ENCODE results near the gene AMER1. TPM values are rescaled to one million over a fixed set of nuclear protein-coding genes. Genes with fewer than 3 reads are reported as not detected.

Gene AMER1
- total RNA-seq, 1 experiment from 2014 or later = 6.7 TPM

- Mint-ChIP-seq H3K27ac (ENCODE audit: unreplicated experiment) (peak overlapping the region; percentile 76), H3K36me3 (ENCODE audit: insufficient read depth, unreplicated experiment) (peaks cover 21% of the 10 kb centered on the region), H3K4me1 (ENCODE audit: low read depth, unreplicated experiment) (peaks cover 14% of the 10 kb centered on the region), H3K9me3 (ENCODE audit: low read depth, unreplicated experiment) (no peaks in the 10 kb centered on the region), H3K4me3 (ENCODE audit: low read depth, unreplicated experiment) (peak overlapping the region; percentile 80), H3K27me3 (ENCODE audit: unreplicated experiment) (no peaks in the 10 kb centered on the region)
- no TSS peak for BruUV-seq (replicated peaks)
- no peak for DNase-seq
- CTCF ChIA-PET = no interaction called here
- intact Hi-C loops (cut with micrococcal nuclease; ENCODE audit: unreplicated experiment) = no loop called here
- TF ChIP-seq, protein P1, sequence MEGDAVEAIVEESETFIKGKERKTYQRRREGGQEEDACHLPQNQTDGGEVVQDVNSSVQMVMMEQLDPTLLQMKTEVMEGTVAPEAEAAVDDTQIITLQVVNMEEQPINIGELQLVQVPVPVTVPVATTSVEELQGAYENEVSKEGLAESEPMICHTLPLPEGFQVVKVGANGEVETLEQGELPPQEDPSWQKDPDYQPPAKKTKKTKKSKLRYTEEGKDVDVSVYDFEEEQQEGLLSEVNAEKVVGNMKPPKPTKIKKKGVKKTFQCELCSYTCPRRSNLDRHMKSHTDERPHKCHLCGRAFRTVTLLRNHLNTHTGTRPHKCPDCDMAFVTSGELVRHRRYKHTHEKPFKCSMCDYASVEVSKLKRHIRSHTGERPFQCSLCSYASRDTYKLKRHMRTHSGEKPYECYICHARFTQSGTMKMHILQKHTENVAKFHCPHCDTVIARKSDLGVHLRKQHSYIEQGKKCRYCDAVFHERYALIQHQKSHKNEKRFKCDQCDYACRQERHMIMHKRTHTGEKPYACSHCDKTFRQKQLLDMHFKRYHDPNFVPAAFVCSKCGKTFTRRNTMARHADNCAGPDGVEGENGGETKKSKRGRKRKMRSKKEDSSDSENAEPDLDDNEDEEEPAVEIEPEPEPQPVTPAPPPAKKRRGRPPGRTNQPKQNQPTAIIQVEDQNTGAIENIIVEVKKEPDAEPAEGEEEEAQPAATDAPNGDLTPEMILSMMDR (IDR thresholded peaks at IDR 0.05; ENCODE audit: unreplicated experiment) = no peak
These were observed 1.2 kb upstream of the AMER1 start for GRCh38 chrX:64206556-64207162.

DNA sequence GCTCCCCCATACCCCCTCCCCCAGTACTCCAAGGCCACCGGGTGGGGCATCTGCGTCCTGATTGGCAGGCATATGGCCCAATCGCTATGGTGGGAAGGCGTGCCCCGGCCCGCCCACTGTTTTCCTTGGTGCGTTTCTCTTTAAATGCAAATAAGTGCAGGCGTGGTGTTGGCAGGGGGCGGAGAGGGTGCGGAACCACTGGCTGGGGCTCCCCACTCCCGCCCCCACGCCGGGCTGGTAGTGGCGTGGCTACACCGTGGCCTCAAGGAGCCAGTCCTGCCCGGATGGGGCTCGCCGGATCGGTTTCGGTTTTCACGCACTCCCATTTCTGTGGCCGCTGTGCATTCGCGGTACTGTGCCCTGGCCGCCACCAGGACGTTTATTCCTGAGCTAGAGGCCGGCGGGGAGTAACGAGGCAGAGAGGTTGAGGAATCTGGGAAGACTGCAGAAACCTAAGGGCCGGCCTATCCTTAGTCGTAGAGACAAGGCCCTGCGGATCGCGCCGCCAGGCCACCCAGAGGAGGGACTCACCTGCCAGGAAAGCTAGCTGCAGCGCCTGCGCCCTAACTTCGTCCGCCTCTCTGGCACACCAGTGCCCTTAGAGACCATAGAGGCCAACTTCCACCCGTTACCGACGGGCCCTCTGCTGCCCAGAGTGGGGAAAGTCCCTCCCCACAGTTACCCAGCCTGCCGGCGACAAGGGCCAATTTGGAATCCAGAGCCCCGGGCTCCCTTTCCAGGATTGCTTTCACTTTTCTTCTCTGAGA is 410 bp upstream of the AMER1 start:
- intact Hi-C loops (cut with micrococcal nuclease; ENCODE audit: unreplicated experiment) = no loop called here
- CTCF ChIA-PET = no interaction called here
- Mint-ChIP-seq H3K27ac (ENCODE audit: unreplicated experiment) (peak overlapping the region; percentile 76), H3K9me3 (ENCODE audit: low read depth, unreplicated experiment) (no peaks in the 10 kb centered on the region), H3K36me3 (ENCODE audit: insufficient read depth, unreplicated experiment) (peaks cover 21% of the 10 kb centered on the region), H3K27me3 (ENCODE audit: unreplicated experiment) (no peaks in the 10 kb centered on the region), H3K4me3 (ENCODE audit: low read depth, unreplicated experiment) (peak overlapping the region; percentile 80), H3K4me1 (ENCODE audit: low read depth, unreplicated experiment) (peaks cover 14% of the 10 kb centered on the region)
- TF ChIP-seq, protein P1 (IDR thresholded peaks at IDR 0.05; ENCODE audit: unreplicated experiment) = no peak
- peak; percentile 92 for DNase-seq
- TSS peak; percentile 85 for BruUV-seq (replicated peaks)

GRCh38 chrX:64204701-64205440 is 637 bp downstream of the AMER1 start:
- H3K36me3 Mint-ChIP-seq (ENCODE audit: insufficient read depth, unreplicated experiment) = peaks cover 21% of the 10 kb centered on the region
- H3K27me3 Mint-ChIP-seq (ENCODE audit: unreplicated experiment) = no peaks in the 10 kb centered on the region
- no TSS peak for BruUV-seq (replicated peaks)
- peaks cover 14% of the 10 kb centered on the region for H3K4me1 Mint-ChIP-seq (ENCODE audit: low read depth, unreplicated experiment)
- DNase-seq = peak; percentile 22
- TF ChIP-seq, protein P1 (IDR thresholded peaks at IDR 0.05; ENCODE audit: unreplicated experiment) = no peak
- no peaks in the 10 kb centered on the region for H3K9me3 Mint-ChIP-seq (ENCODE audit: low read depth, unreplicated experiment)
- intact Hi-C loops (cut with micrococcal nuclease; ENCODE audit: unreplicated experiment) = no loop called here
- CTCF ChIA-PET = no interaction called here
- H3K4me3 Mint-ChIP-seq (ENCODE audit: low read depth, unreplicated experiment) = peak overlapping the region; percentile 80
- no peak overlapping the region for H3K27ac Mint-ChIP-seq (ENCODE audit: unreplicated experiment)

- intact Hi-C loops (cut with micrococcal nuclease; ENCODE audit: unreplicated experiment) = no loop called here
- DNase-seq = no peak
- Mint-ChIP-seq H3K4me3 (ENCODE audit: low read depth, unreplicated experiment) (peak overlapping the region; percentile 80), H3K9me3 (ENCODE audit: low read depth, unreplicated experiment) (no peaks in the 10 kb centered on the region), H3K27ac (ENCODE audit: unreplicated experiment) (no peak overlapping the region), H3K4me1 (ENCODE audit: low read depth, unreplicated experiment) (peaks cover 14% of the 10 kb centered on the region), H3K27me3 (ENCODE audit: unreplicated experiment) (no peaks in the 10 kb centered on the region), H3K36me3 (ENCODE audit: insufficient read depth, unreplicated experiment) (peaks cover 21% of the 10 kb centered on the region)
- TF ChIP-seq, protein P1 (IDR thresholded peaks at IDR 0.05; ENCODE audit: unreplicated experiment) = no peak
- CTCF ChIA-PET = no interaction called here
- BruUV-seq (replicated peaks) = no TSS peak
These were observed 1.3 kb downstream of the AMER1 start for GRCh38 chrX:64204252-64204651.
